GM23338 (cell line): ENCODE results near the gene TNS4. TPM values are rescaled to one million over a fixed set of nuclear protein-coding genes. Genes with fewer than 3 reads are reported as not detected.

ENCODE experiments used
- ETS1 ChIP-seq: IDR thresholded peaks from 2 replicates; pipeline ENCODE4 v1.6.1; 2016; ENCODE audit warnings: antibody characterized with exemption
- EZH2 ChIP-seq: fragments of 200-600 bp; sonication (generic); IDR thresholded peaks from one replicate; pipeline ENCODE4 v1.8.0; 2017; ENCODE audit warnings: antibody characterized with exemption, mild to moderate bottlenecking, low read depth; ENCODE audit not compliant: unreplicated experiment
- POLR2AphosphoS5 ChIP-seq: IDR thresholded peaks from 2 replicates; pipeline ENCODE4 v1.6.1; 2016; ENCODE audit warnings: antibody characterized with exemption, low read depth
- REST ChIP-seq: IDR thresholded peaks from one replicate; pipeline ENCODE4 v1.6.1; 2018; ENCODE audit warnings: antibody characterized with exemption; ENCODE audit not compliant: unreplicated experiment
- STAT1 ChIP-seq: IDR thresholded peaks from one replicate; pipeline ENCODE4 v1.6.1; 2016; ENCODE audit warnings: antibody characterized with exemption; ENCODE audit not compliant: unreplicated experiment
- ZNF114 ChIP-seq: fragments of 250-450 bp; sonication (Bioruptor Pico); IDR thresholded peaks from 2 replicates; pipeline ENCODE4 v1.5.0; 2020; ENCODE audit warnings: mild to moderate bottlenecking, moderate library complexity
- ZNF462 ChIP-seq: fragments of 250-450 bp; sonication (Bioruptor Pico); IDR thresholded peaks from 2 replicates; pipeline ENCODE4 v1.5.0; 2020; ENCODE audit warnings: mild to moderate bottlenecking, moderate library complexity
- polyA plus RNA-seq: library from polyadenylated mRNA; unstranded; fragments of >200 nt; fragmentation: Nextera tagmentation; extraction: Ambion mirVana; gene quantifications from 2 replicates; pipeline ENCODE4 v1.2.1, GENCODE V29; 2016
- total RNA-seq: library from RNA; depleted of rRNA; stranded (reverse); fragments of >200 nt; shearing (Covaris generic); gene quantifications from 2 replicates; pipeline ENCODE4 v1.2.3, GENCODE V29; 2014

The TNS4 gene
- total and polyA plus RNA-seq, 2 experiments from 2014 or later: 0.31 to 4.9 TPM

- TF ChIP-seq ZNF462 (CRISPR knock-in tag) (no peak), POLR2AphosphoS5 (no peak), ZNF114 (CRISPR knock-in tag) (no peak), REST (no peak), ETS1 (no peak), EZH2 (no peak), STAT1 (no peak)
Measured at GRCh38 chr17:40462343-40463121, 38.9 kb downstream of the TNS4 start (continued).
